ENCODE measurements around the gene CD6.
"Not testable (repeated sequence)": the region's sequence is repeated elsewhere in the genome, so short reads cannot be mapped to it uniquely, and the experiment has no call there.

CD6 gene

DNA sequence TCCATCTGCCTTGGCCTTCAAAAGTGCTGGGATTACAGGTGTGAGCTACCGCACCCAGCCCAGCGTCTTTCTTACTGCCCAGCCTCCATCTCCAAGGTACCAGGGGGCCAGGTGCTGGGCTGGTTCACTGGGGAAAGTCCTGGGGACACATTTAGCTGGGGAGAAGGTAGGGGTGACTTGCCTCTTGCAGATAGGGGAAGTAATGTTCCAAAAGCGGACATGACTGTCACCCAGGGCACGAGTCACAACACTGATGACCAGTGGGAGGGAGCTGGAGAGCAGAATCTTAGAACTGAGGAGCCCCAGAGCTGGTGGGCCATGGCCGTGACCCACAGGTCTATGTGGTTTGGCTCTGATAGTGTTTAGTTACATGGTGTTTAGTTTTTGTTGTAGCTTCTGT, 17.1 kb upstream of the CD6 start:
- no peak for DNase-seq

DNA sequence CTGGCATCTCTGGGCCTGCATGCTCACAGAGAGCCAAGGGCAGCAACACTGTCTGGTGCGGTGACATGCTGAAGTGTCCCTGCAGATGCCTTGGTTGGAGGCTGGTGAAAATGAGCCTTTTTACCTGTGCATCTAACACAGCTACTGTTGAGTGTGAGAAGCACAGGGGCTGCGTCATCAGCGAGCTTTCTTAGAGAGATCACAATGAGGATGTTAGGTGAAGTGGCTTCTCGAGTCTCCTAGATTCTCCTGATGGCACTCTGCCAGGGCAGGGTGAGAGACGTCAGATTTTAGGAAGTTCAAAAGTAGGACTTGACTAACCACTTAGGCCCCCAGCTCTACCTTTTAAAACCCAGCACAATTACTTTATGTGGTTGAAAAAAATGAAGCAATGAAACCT, 15.9 kb upstream of the CD6 start:
- no peak for DNase-seq

DNA sequence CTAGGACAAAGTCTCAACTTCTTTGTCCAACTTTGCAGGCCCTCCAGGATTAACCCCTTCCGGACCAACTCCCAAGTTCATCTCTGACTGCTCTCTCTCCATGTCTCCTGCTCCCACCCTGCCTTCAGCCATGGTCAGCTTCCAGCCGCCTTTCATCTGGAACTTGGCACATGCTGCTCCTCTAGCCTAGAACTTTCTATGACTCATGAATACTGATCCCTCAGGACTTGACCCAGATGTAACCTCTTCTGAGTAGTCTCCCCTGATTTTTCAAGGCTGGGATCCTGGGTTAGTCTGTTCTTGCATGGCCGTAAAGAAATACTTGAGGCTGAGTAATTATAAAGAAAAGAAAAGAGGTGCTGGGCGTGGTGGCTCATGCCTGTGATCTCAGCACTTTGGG, 14.3 kb upstream of the CD6 start:
- no peak for DNase-seq

DNA sequence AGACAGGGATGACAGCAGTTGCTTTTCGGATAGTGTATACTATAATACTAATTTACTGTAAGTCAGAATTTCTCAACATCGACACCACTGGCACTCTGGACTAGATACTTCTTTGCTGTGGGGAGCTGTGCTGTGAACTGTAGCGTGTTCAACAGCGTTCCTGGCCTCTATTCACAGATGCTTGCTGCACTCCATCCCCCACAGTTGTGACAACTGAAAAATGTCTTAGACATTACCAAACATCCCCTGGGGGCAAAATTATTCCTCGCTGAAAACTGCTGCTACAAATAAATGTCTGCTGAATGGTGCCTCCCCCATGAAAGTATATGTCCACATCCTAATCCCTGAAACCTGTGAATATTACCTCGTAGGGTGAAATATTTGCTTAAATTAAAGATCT, 12.0 kb upstream of the CD6 start:
- no peak for DNase-seq

DNA sequence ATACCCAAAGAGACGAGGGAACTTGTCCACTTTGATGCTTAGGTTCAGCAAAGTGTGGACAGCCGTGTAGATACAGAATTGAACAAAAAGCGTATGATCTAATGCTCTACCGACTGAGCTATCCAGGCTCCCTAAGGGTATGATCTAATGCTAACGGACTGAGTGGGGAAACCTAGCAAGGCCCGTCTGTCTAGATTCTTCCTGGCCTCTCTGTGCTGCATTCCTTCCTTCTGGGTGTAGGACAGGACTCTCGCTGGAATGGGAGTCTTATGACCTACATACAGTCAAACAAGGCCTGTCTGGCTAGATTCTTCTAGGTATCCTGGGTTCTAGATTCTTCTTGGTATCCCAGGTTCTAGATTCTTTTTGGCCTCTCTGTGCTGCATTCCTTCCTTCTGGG, 11.1 kb upstream of the CD6 start:
- DNase-seq = no peak

DNA sequence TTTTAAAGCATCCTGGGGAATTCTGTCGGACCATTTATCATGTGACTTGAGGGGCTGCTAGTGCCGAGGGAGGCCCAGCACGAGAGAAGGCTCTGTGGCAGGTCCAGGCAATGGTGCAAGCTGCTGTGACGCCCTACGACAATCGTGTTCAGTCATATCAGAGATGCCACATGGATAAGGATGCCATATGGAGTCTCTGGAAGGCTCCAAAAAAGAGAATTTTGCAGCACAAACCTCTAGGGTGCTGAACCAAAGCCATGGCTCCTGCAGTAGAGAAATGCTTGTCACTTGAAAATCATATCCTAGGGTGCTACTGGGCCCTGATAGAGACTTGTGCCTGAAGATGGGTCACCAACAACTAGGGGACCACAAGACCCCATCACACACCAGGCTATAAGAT, 6.7 kb upstream of the CD6 start:
- DNase-seq = no peak

DNA sequence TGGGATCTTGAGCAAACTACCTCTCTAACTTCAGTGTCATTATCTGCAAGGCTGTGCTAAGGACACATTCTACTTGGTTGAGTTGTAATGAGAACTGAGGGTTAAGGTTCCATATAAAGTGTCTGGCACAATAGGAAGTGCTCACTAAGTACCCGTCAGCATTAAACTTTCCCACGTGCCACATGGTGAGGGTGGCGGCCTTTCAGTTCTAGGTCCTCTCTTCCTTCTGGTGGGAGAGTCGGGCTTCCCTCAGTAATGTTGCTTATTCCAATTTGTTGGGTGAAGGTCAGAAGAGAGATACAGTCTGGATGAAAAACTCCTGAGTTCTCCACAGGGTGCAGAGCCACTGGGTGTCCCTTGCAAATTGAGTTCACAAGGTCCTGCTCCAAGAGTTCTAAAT, 4.6 kb upstream of the CD6 start:
- DNase-seq = no peak

DNA sequence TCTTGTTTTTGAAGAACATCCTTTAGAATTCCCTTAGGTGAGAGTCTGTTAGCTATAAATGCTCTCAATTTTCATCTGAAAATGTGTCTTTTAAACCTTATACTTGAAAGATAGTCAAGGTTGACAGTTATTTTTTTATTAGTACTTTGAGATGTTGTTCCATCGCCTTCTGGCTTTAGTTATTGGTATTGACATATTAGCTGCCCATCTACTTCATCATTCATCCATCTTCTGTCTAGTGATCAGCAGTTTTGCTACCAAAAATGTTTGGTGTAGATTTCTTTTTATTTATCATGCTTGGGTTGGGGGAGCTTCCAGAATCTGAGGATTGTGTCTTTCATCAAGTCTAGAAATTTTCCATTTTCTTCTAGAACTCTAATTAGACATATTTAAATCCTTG, 3.3 kb upstream of the CD6 start:
- no peak for DNase-seq

DNA sequence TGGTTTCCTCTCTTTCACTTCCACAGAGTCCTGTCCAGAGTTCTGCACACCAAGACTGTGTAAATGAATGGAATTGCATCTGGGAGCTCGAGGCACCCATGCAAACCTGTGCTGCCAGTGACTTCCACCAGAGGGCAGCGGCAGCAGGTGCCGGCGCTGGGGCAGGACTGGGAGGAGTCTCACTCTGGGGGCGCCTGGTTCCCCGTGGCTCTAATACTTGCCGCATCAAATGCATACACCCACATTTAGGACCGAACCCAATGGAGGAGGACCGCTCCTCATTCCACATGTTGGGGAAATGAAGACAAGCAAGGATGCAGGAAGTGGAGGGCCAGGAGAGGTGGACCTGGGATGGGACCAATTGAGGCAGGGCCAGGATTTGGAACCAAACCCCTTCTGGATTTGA, 1.1 kb upstream of the CD6 start:
- peak; percentile 55 for DNase-seq

DNA sequence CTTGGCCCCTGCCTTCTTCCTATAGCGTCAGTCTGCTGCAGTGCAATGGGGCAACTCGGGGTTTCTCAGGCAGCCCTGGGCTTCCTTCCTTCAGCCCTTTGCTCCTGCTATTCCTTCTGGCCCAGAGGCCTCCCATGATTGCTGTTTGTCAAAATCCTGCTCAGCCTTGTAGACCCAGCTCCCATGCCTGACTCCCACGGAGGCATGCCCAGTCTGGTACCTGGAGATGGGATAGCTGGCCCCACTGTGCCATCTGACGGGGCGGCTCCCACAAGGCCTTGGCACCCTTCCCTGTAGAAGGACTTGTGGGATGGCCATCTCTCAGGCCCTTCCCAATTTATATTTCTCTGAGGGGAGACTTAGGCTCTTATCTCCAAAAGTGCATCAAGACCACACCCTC, 590 bp upstream of the CD6 start:
- no peak for DNase-seq

DNA sequence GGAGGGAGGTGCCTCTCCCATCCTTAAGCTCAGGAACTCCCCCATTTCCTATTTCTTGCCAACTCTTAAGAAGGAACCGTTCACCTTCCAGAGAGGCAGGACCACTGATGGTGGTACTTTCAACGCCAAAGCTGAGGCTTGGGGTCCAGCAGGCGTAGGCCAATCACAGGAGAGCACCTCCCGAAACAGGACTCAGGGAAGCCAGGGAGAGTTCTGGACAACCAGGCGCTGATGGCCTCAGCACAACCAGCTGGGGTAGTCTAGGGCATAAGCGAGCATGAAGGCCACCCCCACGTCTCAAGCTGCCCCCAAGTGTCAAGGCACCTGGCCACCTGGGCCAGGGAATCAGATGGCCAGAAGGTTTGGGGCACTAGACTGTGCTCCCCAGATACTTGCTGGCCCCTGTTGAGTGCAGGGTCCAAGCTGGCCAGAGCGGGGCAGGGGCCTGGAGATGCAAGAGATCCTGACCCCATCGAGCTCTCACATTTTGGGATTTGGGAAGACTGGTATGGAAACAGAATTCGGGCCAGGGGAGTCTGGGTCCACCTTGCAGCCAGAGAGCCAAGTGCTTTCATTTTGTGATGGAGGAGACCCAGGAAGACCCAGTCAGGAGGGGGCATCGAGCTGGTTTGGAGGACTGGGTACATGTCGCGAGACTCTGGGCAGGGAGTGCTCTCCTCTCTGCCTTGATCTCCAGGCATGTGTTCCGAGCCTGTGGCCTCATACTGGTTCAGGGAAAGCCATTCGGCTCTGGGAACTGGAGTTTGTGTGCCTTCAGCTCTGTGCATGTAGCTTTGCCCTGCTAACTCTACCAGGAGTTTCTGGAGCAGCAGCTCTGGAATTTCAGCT, 926 bp downstream of the CD6 start:
- DNase-seq = no peak

DNA sequence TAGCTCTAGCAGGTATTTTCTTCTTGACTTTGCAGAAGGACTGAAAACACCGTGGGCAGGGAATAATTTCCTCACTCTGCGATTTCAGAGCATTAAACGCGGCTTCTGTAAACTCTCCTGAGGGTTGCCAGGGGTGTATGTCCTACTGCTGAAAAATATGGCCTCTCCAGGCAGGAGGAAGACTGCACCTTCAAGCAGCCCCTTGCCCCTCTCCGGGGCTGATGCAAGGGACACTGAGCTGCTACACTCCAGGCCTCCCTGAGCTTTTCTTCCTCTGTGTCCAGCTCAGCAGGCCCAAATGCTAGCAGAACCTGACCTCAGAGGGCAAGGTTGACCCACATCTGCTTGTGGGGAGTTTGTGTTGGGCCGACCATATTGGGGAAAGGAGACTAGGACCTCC, 2.2 kb downstream of the CD6 start:
- no peak for DNase-seq

DNA sequence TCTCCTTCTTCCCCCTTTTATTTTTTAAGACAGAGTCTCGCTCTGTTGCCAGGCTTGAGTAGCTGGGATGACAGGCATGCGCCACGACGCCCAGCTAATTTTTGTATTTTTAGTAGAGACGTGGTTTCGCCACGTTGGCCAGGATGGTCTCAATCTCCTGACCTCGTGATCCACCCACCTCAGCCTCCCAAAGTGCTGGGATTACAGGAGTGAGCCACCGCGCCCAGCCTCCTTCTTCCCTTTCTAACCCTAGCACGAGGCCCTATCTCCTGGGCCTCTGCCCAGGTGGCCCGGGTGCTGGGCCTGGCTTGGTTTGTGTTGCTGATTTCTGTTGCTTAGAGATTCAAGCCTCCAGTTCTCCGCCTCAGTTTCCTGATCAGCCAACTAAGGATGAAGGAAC, 2.8 kb downstream of the CD6 start:
- not testable (repeated sequence) for DNase-seq

DNA sequence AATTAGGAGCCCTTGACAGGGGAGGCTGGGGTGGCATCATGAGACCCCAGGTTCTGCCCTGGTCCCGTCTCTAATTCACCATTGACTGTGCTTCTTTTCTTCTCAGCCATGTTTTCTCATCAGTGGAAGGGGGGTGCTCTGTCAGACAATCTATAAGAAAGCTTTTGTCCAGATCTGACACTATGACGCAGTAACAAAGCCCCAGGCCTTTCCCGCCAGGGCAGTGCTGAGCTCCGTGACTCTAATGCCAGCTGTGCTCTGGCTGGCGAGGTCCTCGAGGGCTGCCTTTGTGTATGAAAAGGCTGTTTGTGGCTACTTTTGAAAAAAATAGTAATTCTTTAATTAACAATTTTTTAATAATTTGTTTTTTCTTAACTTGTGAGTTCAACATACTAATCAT, 3.2 kb downstream of the CD6 start:
- DNase-seq = no peak

DNA sequence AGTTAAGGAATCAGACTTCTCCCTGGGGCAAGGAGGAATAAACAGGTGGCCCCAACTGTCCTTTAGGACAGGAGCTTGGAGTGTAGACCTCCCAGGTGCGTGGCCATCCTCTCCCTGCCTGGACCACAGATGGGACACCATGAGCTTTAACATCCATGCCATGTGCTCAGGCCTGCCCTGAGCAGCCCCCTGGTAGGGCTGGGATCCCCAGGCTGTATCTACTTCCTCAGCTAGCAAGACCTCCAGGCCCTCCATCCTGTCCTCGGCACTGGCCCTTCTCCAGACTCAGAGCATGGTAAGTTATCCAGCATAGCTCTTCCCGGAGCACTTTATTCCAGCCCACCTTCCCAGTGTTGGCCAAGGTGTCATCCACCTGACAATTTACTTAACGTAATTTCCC, 5.7 kb downstream of the CD6 start:
- no peak for DNase-seq

DNA sequence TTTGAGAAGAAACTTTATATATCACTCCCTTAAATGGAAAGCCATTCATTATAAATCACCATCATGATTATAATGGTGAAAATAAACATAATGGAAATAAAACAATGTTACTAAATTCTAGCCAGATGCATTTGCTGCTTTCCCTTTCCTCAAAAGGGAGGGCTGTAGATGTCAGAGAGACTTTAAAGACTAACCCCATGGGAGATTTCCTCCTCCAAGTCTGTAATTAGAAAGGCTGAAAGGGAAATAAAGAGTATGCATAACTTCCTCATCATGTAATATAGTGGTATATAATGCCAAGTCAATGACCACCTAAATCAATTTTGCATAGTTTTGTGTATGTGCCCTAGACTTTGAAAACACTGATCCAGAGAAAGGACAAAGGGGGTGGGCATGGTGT, 6.4 kb downstream of the CD6 start:
- no peak for DNase-seq

DNA sequence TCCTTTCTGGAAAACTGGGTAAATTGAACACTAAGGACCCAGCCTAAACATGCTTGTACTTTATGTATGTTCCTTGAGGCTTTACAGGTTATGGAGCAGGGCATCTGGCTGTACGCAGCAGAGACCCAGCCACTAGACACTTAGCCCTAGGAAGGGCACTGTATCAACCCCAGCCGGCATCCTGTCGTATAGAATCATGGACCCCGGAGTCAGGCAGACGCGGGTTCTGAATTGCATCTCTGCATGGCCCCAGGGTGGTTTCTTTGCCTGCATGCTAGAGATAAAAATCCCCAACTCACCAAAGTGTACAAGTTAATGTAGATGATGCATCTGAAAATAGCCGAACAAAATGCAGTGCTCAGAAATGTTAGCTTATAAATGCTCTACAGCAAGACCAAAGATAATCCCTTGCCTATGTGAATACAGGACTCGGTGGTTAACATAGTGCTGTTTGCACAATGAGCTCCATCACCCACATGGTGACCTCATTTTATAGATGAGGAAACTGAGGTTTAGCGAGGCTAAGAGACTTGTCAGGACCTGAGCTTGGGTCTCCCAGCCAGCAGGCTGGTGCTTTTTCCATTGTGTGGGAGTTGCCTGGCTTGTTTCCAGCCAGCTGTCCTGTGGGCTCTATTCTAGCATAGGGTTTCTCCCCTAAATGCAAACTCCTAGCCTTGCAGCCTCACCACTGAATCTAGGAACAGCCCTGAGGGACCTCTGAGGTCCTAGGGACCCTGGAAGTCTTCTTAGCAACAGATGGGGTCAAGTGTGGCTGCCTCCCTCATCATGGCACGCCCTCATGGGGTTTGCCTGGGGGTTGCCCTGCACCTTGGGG, 7.3 kb downstream of the CD6 start:
- no peak for DNase-seq

DNA sequence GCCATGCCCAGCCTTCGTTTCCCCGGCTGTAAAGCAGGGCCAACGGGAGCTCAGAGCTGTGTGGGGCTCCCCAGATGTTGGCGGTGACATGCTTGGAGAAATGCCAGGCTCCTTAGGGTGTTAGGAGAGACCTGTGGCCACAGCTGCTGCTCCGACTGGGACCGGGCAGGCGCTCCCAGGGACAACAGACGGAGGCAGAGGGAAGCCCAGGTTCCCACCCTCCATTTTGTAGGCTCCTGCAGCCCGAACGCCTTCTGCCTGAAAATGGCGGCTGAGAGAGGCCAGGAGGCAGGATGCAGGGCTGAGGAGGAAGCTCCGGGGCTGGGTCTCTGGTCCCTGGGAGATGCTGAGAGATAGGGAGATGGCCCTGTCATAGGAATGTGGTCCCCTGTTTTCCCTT, 10.0 kb downstream of the CD6 start:
- no peak for DNase-seq

DNA sequence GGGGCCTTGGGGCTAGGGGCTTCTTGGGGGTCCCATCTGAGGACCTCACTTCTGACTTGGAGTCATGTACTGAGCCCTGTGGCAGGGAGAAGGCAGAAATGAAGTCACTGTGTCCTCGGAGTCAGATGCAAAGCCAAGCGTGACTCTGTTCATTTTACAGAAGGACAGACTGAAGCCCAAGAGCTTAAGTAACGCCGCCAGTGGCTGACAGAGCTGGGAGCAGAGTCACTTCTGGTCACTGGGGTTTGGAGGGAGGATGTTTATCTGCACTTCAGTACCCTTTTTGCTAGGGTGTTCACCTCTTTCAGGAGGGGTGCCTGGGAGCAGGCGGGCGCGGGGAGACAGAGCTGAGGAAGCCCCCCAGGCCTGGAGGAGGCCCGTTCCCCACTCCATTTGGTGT, 10.7 kb downstream of the CD6 start:
- DNase-seq = no peak

DNA sequence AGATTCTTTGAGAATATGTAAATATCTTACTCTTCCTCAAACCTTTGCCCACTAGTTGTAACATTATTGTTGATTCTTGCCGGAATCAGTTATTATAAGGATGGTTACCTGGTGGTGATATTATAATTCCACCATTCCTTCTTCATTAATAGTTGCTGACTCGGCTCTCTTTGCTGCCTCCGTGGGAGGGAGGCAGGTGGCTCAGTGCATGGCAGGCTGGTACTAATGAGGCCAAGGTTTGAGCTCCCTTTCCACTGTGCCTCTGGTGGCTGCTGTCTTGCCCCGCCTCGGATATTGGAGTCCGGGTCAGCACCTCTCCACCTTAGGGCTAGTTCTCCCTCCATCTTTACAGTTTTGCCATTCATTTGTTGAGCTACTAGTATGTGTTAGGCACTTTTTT, 12.7 kb downstream of the CD6 start:
- no peak for DNase-seq

DNA sequence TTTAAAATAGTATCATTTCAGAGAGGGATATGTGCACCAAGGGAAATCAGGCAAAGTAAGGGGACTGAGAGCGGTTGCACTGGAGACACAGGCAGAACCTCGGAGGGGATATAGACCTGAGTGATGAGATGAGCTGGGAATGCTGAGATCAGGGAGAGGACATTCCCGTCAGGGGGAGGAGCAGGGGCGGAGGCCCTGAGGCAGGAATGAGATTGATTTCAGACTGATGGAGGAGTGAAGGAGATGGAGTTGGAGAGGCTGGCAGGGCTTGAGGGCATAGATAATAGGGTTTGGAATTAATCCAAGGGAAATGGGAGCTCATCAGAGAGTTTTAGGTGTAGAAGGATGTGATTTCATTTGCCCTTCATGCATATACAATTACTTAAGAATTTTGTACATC, 13.2 kb downstream of the CD6 start:
- no peak for DNase-seq

DNA sequence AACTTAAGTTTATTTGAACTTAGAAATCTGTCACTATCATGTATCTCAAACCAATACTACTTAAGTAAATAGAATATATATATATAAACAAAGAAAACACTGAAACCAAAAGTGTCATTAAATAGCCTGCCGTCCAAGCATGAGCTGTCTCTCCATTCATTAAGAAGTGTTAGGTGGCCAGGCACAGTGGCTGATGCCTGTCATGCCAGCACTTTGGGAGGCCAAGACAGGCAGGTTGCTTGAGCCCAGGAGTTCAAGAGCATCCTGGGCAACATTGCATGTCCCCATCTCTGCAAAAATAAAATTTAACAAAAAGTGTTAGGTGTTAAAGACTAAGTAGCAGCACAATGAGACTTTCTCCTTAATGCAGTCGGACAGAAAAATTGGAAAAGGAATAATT, 14.0 kb downstream of the CD6 start:
- no peak for DNase-seq

DNA sequence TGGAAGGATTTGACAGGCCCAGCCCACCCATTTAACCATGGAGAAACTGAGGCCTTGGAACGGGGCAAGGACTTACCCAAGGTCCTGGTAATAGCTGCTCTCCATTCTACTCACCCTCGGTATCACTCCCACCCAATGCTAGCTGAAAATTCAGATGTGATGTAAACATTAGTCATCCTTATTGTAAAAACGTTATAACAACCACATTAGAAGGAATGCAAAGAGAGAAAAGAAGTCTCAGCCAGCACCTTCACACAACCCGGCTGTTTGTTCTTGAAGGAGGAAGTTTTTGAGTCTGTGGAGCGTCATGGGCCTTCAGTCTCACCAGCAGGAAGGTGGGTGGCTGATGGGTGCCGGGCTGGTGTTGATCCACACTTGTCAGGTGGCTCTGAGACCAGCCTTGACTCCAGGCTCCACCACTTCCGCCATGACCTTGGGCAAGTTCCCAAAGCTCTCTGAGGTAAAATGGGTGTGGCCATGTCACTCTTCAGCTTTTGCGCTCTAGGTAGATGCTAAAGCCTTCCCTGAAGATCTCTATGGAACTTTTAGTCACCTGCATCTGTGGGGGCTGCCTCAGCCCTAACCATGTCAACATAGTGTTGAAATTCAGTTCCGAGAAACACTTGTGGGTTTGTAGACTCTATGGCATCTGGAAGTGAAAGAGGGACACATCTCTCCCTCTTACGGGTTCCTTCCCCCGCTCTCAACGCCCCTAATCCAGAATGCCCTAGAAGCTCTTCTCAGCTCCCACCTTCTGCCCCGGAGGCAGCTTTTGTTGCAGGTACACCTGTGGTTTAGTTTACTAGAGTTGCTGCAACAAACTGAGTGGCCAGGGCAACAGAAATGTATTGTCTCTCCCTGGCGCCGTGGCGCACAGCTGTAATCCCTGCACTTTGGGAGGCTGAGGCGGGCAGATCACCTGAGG, 14.8 kb downstream of the CD6 start:
- DNase-seq = no peak

All from hematopoietic multipotent progenitor cell treated with erythropoietin and hydrocortisone succinate and interleukin-3 and kit ligand, for 8 days (in vitro differentiated cells).